Astrocyte (in vitro differentiated cells and primary cell): ENCODE data around the gene MXRA7. TPM values are rescaled to one million over a fixed set of nuclear protein-coding genes. Genes with fewer than 3 reads are reported as not detected.

ENCODE experiments used
- DNase-seq: peaks from one replicate; pipeline ENCODE4 v3.0.0-alpha.2; 2010; ENCODE audit warnings: low read depth
- FAIRE-seq: peaks from 2 replicates; lab custom pipeline; 2011; peaks lifted over from hg19 to GRCh38; lab: Jason Lieb, UNC
- H2AFZ ChIP-seq: 2 replicates; pipeline ENCODE4 v1.6.0; 2012; ENCODE audit warnings: low read depth, low read length, inconsistent platforms
- H3K27ac ChIP-seq: 2 replicates; pipeline ENCODE4 v1.5.1; 2011; ENCODE audit warnings: low read depth, low read length, inconsistent platforms
- H3K27me3 ChIP-seq: 2 replicates; pipeline ENCODE4 v1.6.0; 2011; ENCODE audit warnings: low read length, inconsistent platforms; ENCODE audit not compliant: insufficient read depth
- H3K36me3 ChIP-seq: 2 replicates; pipeline ENCODE4 v1.5.1; 2011; ENCODE audit warnings: low read length, inconsistent platforms; ENCODE audit not compliant: insufficient read depth
- H3K4me1 ChIP-seq: 2 replicates; pipeline ENCODE4 v1.5.1; 2011; ENCODE audit warnings: low read length, inconsistent platforms; ENCODE audit not compliant: insufficient read depth
- H3K4me2 ChIP-seq: 2 replicates; pipeline ENCODE4 v1.6.0; 2012; ENCODE audit warnings: low read length, inconsistent platforms
- H3K4me3 ChIP-seq: 2 replicates; pipeline ENCODE4 v1.5.1; 2011; ENCODE audit warnings: low read depth, mild to moderate bottlenecking, low read length, inconsistent platforms; ENCODE audit not compliant: insufficient read depth
- H3K79me2 ChIP-seq: 2 replicates; pipeline ENCODE4 v1.6.0; 2012; ENCODE audit warnings: mild to moderate bottlenecking, low read length, inconsistent platforms; ENCODE audit not compliant: insufficient read depth
- H3K9ac ChIP-seq: 2 replicates; pipeline ENCODE4 v1.6.0; 2012; ENCODE audit warnings: mild to moderate bottlenecking, low read length, inconsistent platforms
- H3K9me3 ChIP-seq: 2 replicates; pipeline ENCODE4 v1.5.1; 2012; ENCODE audit warnings: low read depth, mild to moderate bottlenecking, low read length, inconsistent platforms; ENCODE audit not compliant: insufficient read depth
- H4K20me1 ChIP-seq: 2 replicates; pipeline ENCODE4 v1.6.0; 2012; ENCODE audit warnings: low read length, inconsistent platforms; ENCODE audit not compliant: insufficient read depth
- H3K27ac Mint-ChIP-seq: one replicate; pipeline ENCODE4 v1.8.0; 2021; ENCODE audit warnings: mild to moderate bottlenecking, mixed read lengths; ENCODE audit not compliant: unreplicated experiment
- H3K27me3 Mint-ChIP-seq: one replicate; pipeline ENCODE4 v1.8.0; 2021; ENCODE audit warnings: low read depth, mixed read lengths; ENCODE audit not compliant: unreplicated experiment
- H3K36me3 Mint-ChIP-seq: one replicate; pipeline ENCODE4 v1.8.0; 2021; ENCODE audit warnings: low read depth, mixed read lengths; ENCODE audit not compliant: unreplicated experiment
- H3K4me1 Mint-ChIP-seq: one replicate; pipeline ENCODE4 v1.8.0; 2021; ENCODE audit warnings: low read depth, mixed read lengths; ENCODE audit not compliant: unreplicated experiment
- H3K4me3 Mint-ChIP-seq: one replicate; pipeline ENCODE4 v1.8.0; 2021; ENCODE audit warnings: mild to moderate bottlenecking, moderate library complexity, mixed read lengths; ENCODE audit not compliant: unreplicated experiment
- H3K9me3 Mint-ChIP-seq: one replicate; pipeline ENCODE4 v1.8.0; 2021; ENCODE audit warnings: mild to moderate bottlenecking, mixed read lengths; ENCODE audit not compliant: unreplicated experiment
- EZH2 ChIP-seq: IDR thresholded peaks from 2 replicates; pipeline ENCODE4 v1.6.1; 2012; ENCODE audit warnings: mild to moderate bottlenecking, low read length, inconsistent platforms; ENCODE audit not compliant: insufficient read depth
- total RNA-seq: library from RNA; stranded (reverse); gene quantifications from 2 replicates; pipeline ENCODE4 v1.2.1, GENCODE V29; 2021
- TF ChIP-seq, protein P1 (sequence below): IDR thresholded peaks from 2 replicates; pipeline ENCODE4 v1.5.1; 2011; ENCODE audit warnings: low read depth, mild to moderate bottlenecking, inconsistent platforms, low read length, moderate library complexity; ENCODE audit not compliant: insufficient read depth

Gene MXRA7
- total RNA-seq, 1 donor from 2014 or later: 177 TPM

DNA sequence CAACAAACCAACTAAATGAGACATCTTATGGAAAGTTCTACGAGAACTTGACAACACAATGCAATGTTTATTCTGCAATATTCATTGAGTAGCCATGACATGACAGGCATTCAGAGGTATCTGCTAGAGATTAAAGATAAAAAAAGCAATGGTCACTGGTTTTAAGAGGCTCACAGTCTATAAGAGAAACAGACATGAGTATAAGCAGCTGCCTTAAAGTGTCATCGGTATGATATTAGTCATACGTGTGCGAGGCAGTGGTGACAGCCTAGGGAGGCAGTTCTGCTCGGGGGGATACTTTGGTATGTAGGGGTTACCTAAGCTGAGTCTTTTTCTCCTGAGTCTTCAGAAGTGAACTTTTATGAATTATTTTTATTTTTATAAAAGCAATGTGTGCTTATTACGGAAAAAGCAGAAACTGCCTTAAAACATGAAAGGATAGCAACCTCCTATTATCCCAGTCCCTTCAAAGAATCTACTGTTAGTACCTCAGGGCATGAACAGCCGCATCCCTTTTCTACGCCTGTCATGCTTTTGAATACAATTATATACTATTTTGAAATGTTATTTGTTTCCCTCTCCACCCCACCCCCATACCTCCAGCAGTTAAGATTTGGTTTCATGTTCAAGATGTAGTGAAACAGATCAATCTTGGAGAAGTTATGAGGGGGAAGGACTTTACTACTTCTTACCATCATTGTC, 75.0 kb downstream of the MXRA7 start:
- peaks cover 2% of the 10 kb centered on the region for H3K9me3 Mint-ChIP-seq
- Histone ChIP-seq H3K9ac (no peak overlapping the region), H2AFZ (no peak overlapping the region), H3K9me3 (no peaks in the 10 kb centered on the region), H3K4me3 (no peak overlapping the region), H3K4me2 (peak overlapping the region; percentile 40), H3K27me3 (no peaks in the 10 kb centered on the region), H4K20me1 (no peaks in the 10 kb centered on the region), H3K36me3 (no peaks in the 10 kb centered on the region), H3K79me2 (no peaks in the 10 kb centered on the region), H3K27ac (peak overlapping the region; percentile 27), H3K4me1 (peaks cover 7% of the 10 kb centered on the region)
- no peaks in the 10 kb centered on the region for H3K36me3 Mint-ChIP-seq
- peak; percentile 34 for DNase-seq
- TF ChIP-seq, protein P1, sequence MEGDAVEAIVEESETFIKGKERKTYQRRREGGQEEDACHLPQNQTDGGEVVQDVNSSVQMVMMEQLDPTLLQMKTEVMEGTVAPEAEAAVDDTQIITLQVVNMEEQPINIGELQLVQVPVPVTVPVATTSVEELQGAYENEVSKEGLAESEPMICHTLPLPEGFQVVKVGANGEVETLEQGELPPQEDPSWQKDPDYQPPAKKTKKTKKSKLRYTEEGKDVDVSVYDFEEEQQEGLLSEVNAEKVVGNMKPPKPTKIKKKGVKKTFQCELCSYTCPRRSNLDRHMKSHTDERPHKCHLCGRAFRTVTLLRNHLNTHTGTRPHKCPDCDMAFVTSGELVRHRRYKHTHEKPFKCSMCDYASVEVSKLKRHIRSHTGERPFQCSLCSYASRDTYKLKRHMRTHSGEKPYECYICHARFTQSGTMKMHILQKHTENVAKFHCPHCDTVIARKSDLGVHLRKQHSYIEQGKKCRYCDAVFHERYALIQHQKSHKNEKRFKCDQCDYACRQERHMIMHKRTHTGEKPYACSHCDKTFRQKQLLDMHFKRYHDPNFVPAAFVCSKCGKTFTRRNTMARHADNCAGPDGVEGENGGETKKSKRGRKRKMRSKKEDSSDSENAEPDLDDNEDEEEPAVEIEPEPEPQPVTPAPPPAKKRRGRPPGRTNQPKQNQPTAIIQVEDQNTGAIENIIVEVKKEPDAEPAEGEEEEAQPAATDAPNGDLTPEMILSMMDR: no peak
- TF ChIP-seq EZH2: no peak
- FAIRE-seq: no peak
- H3K27ac Mint-ChIP-seq: no peak overlapping the region
- H3K4me1 Mint-ChIP-seq: peaks cover 15% of the 10 kb centered on the region
- no peak overlapping the region for H3K4me3 Mint-ChIP-seq
- no peaks in the 10 kb centered on the region for H3K27me3 Mint-ChIP-seq

DNA sequence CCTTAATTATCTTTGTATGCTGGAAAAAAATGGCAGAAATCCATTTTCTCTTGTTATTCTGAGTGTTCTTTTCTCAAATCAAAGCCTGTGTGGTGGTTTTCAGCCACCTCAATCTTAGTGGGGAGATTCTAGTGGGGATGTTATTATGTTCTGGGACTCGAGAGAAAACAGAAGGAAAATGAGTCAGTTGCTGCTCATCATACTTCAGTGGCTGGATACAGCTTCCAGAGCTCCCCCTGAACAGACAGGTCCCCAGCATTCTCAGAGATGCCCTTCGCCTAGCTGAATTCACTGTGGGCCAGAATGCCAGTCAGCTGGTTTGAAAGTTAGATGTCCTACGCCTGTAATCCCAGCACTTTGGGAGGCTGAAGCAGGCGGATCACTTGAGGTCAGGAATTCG, 75.7 kb downstream of the MXRA7 start:
- no peaks in the 10 kb centered on the region for H3K36me3 Mint-ChIP-seq
- DNase-seq (peak; percentile 26), FAIRE-seq (no peak)
- TF ChIP-seq, protein P1: no peak
- no peak for TF ChIP-seq EZH2
- H3K27me3 ChIP-seq: no peaks in the 10 kb centered on the region
- no peak overlapping the region for H3K27ac Mint-ChIP-seq
- no peaks in the 10 kb centered on the region for H3K9me3 ChIP-seq
- H3K36me3 ChIP-seq: no peaks in the 10 kb centered on the region
- H4K20me1 ChIP-seq: no peaks in the 10 kb centered on the region
- no peaks in the 10 kb centered on the region for H3K79me2 ChIP-seq
- no peak overlapping the region for H3K9ac ChIP-seq
- no peak overlapping the region for H2AFZ ChIP-seq
- H3K27ac ChIP-seq: peak overlapping the region; percentile 27
- H3K4me3 Mint-ChIP-seq: no peak overlapping the region
- peaks cover 7% of the 10 kb centered on the region for H3K4me1 ChIP-seq
- no peaks in the 10 kb centered on the region for H3K27me3 Mint-ChIP-seq
- H3K4me3 ChIP-seq: no peak overlapping the region
- peaks cover 15% of the 10 kb centered on the region for H3K4me1 Mint-ChIP-seq
- peaks cover 2% of the 10 kb centered on the region for H3K9me3 Mint-ChIP-seq
- peak overlapping the region; percentile 40 for H3K4me2 ChIP-seq

GRCh38 chr17:76633628-76634328, 77.0 kb downstream of the MXRA7 start:
- Mint-ChIP-seq H3K27ac (no peak overlapping the region), H3K4me3 (no peak overlapping the region), H3K9me3 (peaks cover 2% of the 10 kb centered on the region), H3K27me3 (no peaks in the 10 kb centered on the region), H3K36me3 (no peaks in the 10 kb centered on the region), H3K4me1 (peaks cover 15% of the 10 kb centered on the region)
- Histone ChIP-seq H4K20me1 (no peaks in the 10 kb centered on the region), H3K4me3 (no peak overlapping the region), H3K9ac (no peak overlapping the region), H2AFZ (no peak overlapping the region), H3K36me3 (no peaks in the 10 kb centered on the region), H3K27me3 (no peaks in the 10 kb centered on the region), H3K79me2 (no peaks in the 10 kb centered on the region), H3K4me1 (peaks cover 7% of the 10 kb centered on the region), H3K4me2 (no peak overlapping the region), H3K9me3 (no peaks in the 10 kb centered on the region), H3K27ac (no peak overlapping the region)
- DNase-seq (no peak), FAIRE-seq (no peak)
- no peak for TF ChIP-seq EZH2
- TF ChIP-seq, protein P1: no peak
